H9 (cell line): ENCODE data around the gene ARFGAP2. TPM values are rescaled to one million over a fixed set of nuclear protein-coding genes. Genes with fewer than 3 reads are reported as not detected.

ENCODE experiments used
- DNase-seq: peaks from one replicate; pipeline ENCODE4 v3.0.0-alpha.2; 2017
- H2AFZ ChIP-seq: one replicate; pipeline ENCODE4 v1.6.1; 2013; ENCODE audit warnings: mild to moderate bottlenecking, low read length, control low read depth, moderate library complexity
- H2AK5ac ChIP-seq: 2 replicates; pipeline ENCODE4 v1.6.1; 2013; ENCODE audit warnings: low read length, control low read depth, mixed read lengths; ENCODE audit not compliant: insufficient read length
- H2BK120ac ChIP-seq: one replicate; pipeline ENCODE4 v1.6.1; 2013; ENCODE audit warnings: low read depth, mild to moderate bottlenecking, low read length, control low read depth, inconsistent platforms; ENCODE audit not compliant: poor library complexity, severe bottlenecking
- H2BK12ac ChIP-seq: 2 replicates; pipeline ENCODE4 v1.6.1; 2013; ENCODE audit warnings: low read length, control low read depth, mixed read lengths, low read depth; ENCODE audit not compliant: insufficient read length
- H2BK15ac ChIP-seq: 2 replicates; pipeline ENCODE4 v1.6.1; 2013; ENCODE audit warnings: low read depth, low read length, control low read depth
- H2BK20ac ChIP-seq: one replicate; pipeline ENCODE4 v1.6.1; 2013; ENCODE audit warnings: low read depth, mild to moderate bottlenecking, low read length, control low read depth, inconsistent platforms; ENCODE audit not compliant: poor library complexity, severe bottlenecking
- H2BK5ac ChIP-seq: 2 replicates; pipeline ENCODE4 v1.6.1; 2013; ENCODE audit warnings: low read length, control low read depth, mixed read lengths; ENCODE audit not compliant: insufficient read length
- H3K14ac ChIP-seq: 2 replicates; pipeline ENCODE4 v1.6.1; 2013; ENCODE audit warnings: low read length, control low read depth; ENCODE audit not compliant: insufficient read depth
- H3K18ac ChIP-seq: 2 replicates; pipeline ENCODE4 v1.6.1; 2013; ENCODE audit warnings: low read depth, mild to moderate bottlenecking, mixed read lengths, low read length, control low read depth; ENCODE audit not compliant: insufficient read length
- H3K23ac ChIP-seq: 2 replicates; pipeline ENCODE4 v1.6.1; 2013; ENCODE audit warnings: low read length, control low read depth, mixed read lengths, low read depth; ENCODE audit not compliant: insufficient read length
- H3K23me2 ChIP-seq: 2 replicates; pipeline ENCODE4 v1.6.1; 2013; ENCODE audit warnings: low read depth, mild to moderate bottlenecking, mixed read lengths, low read length, control low read depth; ENCODE audit not compliant: insufficient read length, poor library complexity, severe bottlenecking
- H3K27ac ChIP-seq: 2 replicates; pipeline ENCODE4 v1.5.1; 2013; ENCODE audit warnings: low read length, control low read depth, mixed read lengths, low read depth; ENCODE audit not compliant: insufficient read length
- H3K27me3 ChIP-seq: 2 replicates; pipeline ENCODE4 v1.6.1; 2013; ENCODE audit warnings: low read length, control low read depth, inconsistent platforms; ENCODE audit not compliant: insufficient read depth
- H3K4ac ChIP-seq: 2 replicates; pipeline ENCODE4 v1.6.1; 2013; ENCODE audit warnings: low read depth, mild to moderate bottlenecking, control low read depth, inconsistent platforms, low read length, moderate library complexity
- H3K4me1 ChIP-seq: 2 replicates; pipeline ENCODE4 v1.6.1; 2013; ENCODE audit warnings: low read length, control low read depth, inconsistent platforms; ENCODE audit not compliant: insufficient read depth
- H3K4me2 ChIP-seq: 2 replicates; pipeline ENCODE4 v1.6.1; 2013; ENCODE audit warnings: low read length, control low read depth, mixed read lengths; ENCODE audit not compliant: insufficient read length, insufficient read depth
- H3K56ac ChIP-seq: 2 replicates; pipeline ENCODE4 v1.6.1; 2013; ENCODE audit warnings: low read depth, mild to moderate bottlenecking, mixed read lengths, low read length, control low read depth; ENCODE audit not compliant: insufficient read length
- H3K79me1 ChIP-seq: 2 replicates; pipeline ENCODE4 v1.6.1; 2013; ENCODE audit warnings: low read depth, mild to moderate bottlenecking, moderate library complexity, low read length, control low read depth, inconsistent platforms; ENCODE audit not compliant: insufficient read depth, poor library complexity, severe bottlenecking
- H3K79me2 ChIP-seq: 2 replicates; pipeline ENCODE4 v1.6.1; 2013; ENCODE audit warnings: low read length, control low read depth, inconsistent platforms; ENCODE audit not compliant: insufficient read depth
- H3K9ac ChIP-seq: 2 replicates; pipeline ENCODE4 v1.6.1; 2013; ENCODE audit warnings: low read length, control low read depth, mixed read lengths; ENCODE audit not compliant: insufficient read length; ENCODE audit errors: extremely low read depth
- H3K9me3 ChIP-seq: one replicate; pipeline ENCODE4 v1.6.1; 2013; ENCODE audit warnings: low read depth, low read length, inconsistent platforms; ENCODE audit not compliant: control insufficient read depth
- H3T11ph ChIP-seq: one replicate; pipeline ENCODE4 v1.6.1; 2013; ENCODE audit warnings: mild to moderate bottlenecking, low read length, control low read depth, inconsistent platforms
- H4K20me1 ChIP-seq: one replicate; pipeline ENCODE4 v1.6.1; 2013; ENCODE audit not compliant: control insufficient read depth, insufficient read length, insufficient read depth
- H4K5ac ChIP-seq: 2 replicates; pipeline ENCODE4 v1.6.1; 2013; ENCODE audit warnings: low read depth, mild to moderate bottlenecking, mixed read lengths, low read length, control low read depth; ENCODE audit not compliant: insufficient read length
- H4K8ac ChIP-seq: replicated peaks from 2 replicates; pipeline ENCODE4 v1.6.1; 2013; ENCODE audit warnings: low read length, control low read depth, mixed read lengths, low read depth; ENCODE audit not compliant: insufficient read length
- H4K91ac ChIP-seq: 2 replicates; pipeline ENCODE4 v1.6.1; 2013; ENCODE audit warnings: low read depth, mild to moderate bottlenecking, moderate library complexity, mixed read lengths, low read length, control low read depth; ENCODE audit not compliant: insufficient read length
- H3K27ac Mint-ChIP-seq, 3 experiments: 2 replicates in 2 of 3; 3 replicates in 1 of 3; pipeline ENCODE4 v1.8.0; 2020 to 2021; ENCODE audit warnings: mixed read lengths in 3 of 3, mild to moderate bottlenecking in 1 of 3, moderate library complexity in 1 of 3
- H3K27me3 Mint-ChIP-seq: 2 replicates; pipeline ENCODE4 v1.8.0; 2021; ENCODE audit warnings: low read depth, mild to moderate bottlenecking, moderate library complexity, mixed read lengths
- H3K36me3 Mint-ChIP-seq, 3 experiments: 2 replicates in 2 of 3; 3 replicates in 1 of 3; pipeline ENCODE4 v1.8.0; 2020 to 2021; ENCODE audit warnings: low read depth in 3 of 3, mixed read lengths in 3 of 3; ENCODE audit not compliant: insufficient read depth in 1 of 3
- H3K4me1 Mint-ChIP-seq, 2 experiments: 2 replicates each; pipeline ENCODE4 v1.8.0; 2020; ENCODE audit warnings: mixed read lengths in 2 of 2
- H3K4me3 Mint-ChIP-seq, 2 experiments: 2 replicates in 1 of 2; 3 replicates in 1 of 2; pipeline ENCODE4 v1.8.0; 2020 to 2021; ENCODE audit warnings: mild to moderate bottlenecking in 2 of 2, mixed read lengths in 2 of 2, moderate library complexity in 1 of 2
- H3K9me3 Mint-ChIP-seq, 2 experiments: 2 replicates in 1 of 2; 3 replicates in 1 of 2; pipeline ENCODE4 v1.8.0; 2020; ENCODE audit warnings: mild to moderate bottlenecking in 2 of 2, mixed read lengths in 2 of 2, moderate library complexity in 1 of 2
- WGBS: extraction: QIAGEN DNeasy Blood & Tissue Kit; methylation state at CpG from one replicate; pipeline ENCODE4 v1.1.7; 2013; ENCODE audit warnings: missing lambda C conversion rate, low lambda C conversion rate, mixed read lengths; ENCODE audit not compliant: insufficient read length; ENCODE audit errors: extremely low coverage; 5-methylcytosine and 5-hydroxymethylcytosine counted together
- total RNA-seq: library from RNA; stranded (reverse); gene quantifications from 2 replicates; pipeline ENCODE4 v1.2.1, GENCODE V29; 2021
- TF ChIP-seq, protein P1 (sequence below): fragments of 200-600 bp; sonication (generic); conservative IDR thresholded peaks from 3 replicates; pipeline ENCODE4 v1.8.0; 2021; ENCODE audit warnings: antibody characterized with exemption, mild to moderate bottlenecking

Gene ARFGAP2
- total RNA-seq, 1 experiment from 2014 or later = 72.3 TPM

DNA sequence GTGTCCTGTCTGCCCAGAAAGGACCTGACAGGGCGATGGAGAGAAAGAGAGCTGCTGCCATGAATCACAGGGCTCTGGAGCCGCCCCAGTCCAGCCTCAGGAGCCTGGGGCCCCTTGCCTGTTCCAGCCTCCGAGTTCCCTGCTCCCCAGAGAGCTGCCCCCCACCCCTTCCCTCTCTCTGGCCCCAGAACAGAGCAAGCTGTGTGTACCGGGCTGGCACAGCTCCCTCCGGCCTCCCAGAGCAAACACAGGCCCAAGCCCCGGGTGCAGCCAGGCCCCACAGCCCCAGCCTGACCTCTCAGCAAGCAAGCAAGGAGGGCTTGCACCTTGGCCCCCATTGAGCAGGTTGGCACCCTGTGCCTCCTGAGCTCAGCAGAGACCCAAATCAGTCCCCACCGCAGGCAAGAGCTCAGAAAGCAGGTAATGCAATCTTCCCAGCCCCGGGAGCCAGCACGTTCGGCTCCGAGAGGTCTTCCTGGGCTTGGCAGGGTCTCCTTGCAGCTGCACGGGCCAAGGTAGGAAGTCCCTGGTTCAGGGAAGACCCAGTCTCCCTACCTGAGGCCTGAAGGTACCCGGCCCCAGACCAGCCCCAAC, 8.1 kb upstream of the ARFGAP2 start:
- Histone ChIP-seq H2AK5ac (no peak overlapping the region), H3K4me2 (peak overlapping the region; percentile 53), H3K56ac (no peak overlapping the region), H4K5ac (no peak overlapping the region), H2BK12ac (no peak overlapping the region), H4K8ac (no peak overlapping the region), H3K79me2 (no peaks in the 10 kb centered on the region), H2BK20ac (no peak overlapping the region), H3K79me1 (no peaks in the 10 kb centered on the region), H2BK120ac (no peak overlapping the region), H3K9me3 (no peaks in the 10 kb centered on the region), H3K23me2 (peaks cover 14% of the 10 kb centered on the region), H3K14ac (peak overlapping the region; percentile 49; the same call in 1 of the 2 replicates), H4K20me1 (no peaks in the 10 kb centered on the region), H3K27me3 (no peaks in the 10 kb centered on the region), H3K27ac (no peak overlapping the region), H3K9ac (no peak overlapping the region), H3T11ph (no peak overlapping the region), H4K91ac (no peak overlapping the region), H2BK5ac (no peak overlapping the region), H2AFZ (no peak overlapping the region), H3K18ac (no peak overlapping the region), H3K4me1 (no peaks in the 10 kb centered on the region), H2BK15ac (no peak overlapping the region), H3K4ac (no peak overlapping the region), H3K23ac (no peak overlapping the region)
- peaks cover 0 to 7% (median 5%) of the 10 kb centered on the region in 3 experiments; a peak in 5 of 7 replicates for H3K36me3 Mint-ChIP-seq
- peaks cover 24% of the 10 kb centered on the region for H3K27me3 Mint-ChIP-seq
- H3K27ac Mint-ChIP-seq = peak overlapping the region in 1 of 3 experiments; percentile 75; a peak in 2 of 7 replicates
- H3K4me1 Mint-ChIP-seq = peaks cover 16% of the 10 kb centered on the region in 2 experiments
- no CpG with 5 or more reads among the region's 13 CpGs for WGBS
- peak overlapping the region; percentile 84 to 89 for H3K4me3 Mint-ChIP-seq
- H3K9me3 Mint-ChIP-seq = no peaks in the 10 kb centered on the region
- DNase-seq = no peak
- TF ChIP-seq, protein P1, sequence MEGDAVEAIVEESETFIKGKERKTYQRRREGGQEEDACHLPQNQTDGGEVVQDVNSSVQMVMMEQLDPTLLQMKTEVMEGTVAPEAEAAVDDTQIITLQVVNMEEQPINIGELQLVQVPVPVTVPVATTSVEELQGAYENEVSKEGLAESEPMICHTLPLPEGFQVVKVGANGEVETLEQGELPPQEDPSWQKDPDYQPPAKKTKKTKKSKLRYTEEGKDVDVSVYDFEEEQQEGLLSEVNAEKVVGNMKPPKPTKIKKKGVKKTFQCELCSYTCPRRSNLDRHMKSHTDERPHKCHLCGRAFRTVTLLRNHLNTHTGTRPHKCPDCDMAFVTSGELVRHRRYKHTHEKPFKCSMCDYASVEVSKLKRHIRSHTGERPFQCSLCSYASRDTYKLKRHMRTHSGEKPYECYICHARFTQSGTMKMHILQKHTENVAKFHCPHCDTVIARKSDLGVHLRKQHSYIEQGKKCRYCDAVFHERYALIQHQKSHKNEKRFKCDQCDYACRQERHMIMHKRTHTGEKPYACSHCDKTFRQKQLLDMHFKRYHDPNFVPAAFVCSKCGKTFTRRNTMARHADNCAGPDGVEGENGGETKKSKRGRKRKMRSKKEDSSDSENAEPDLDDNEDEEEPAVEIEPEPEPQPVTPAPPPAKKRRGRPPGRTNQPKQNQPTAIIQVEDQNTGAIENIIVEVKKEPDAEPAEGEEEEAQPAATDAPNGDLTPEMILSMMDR = no peak
